Gastrocnemius medialis (tissue), 4 donors: ENCODE data around the gene DNAJC18.

ENCODE experiments used
- POLR2A ChIP-seq, 2 donors: fragments of 450-650 bp; IDR thresholded peaks; one replicate each; pipeline ENCODE4 v1.6.1; 2017; ENCODE audit warnings: antibody characterized with exemption in 2 of 2, mild to moderate bottlenecking in 2 of 2, moderate library complexity in 2 of 2
- TF ChIP-seq, protein P1 (sequence below), 5 experiments: fragments of 450-650 bp in 3 of 5; fragments of 200-600 bp in 2 of 5; sonication (generic) in 2 of 5; IDR thresholded peaks in 4 of 5; conservative IDR thresholded peaks in 1 of 5; 1 replicate in 4 of 5; 2 replicates in 1 of 5; pipeline ENCODE4 v1.5.1; 2016 to 2019; ENCODE audit warnings: antibody characterized with exemption in 5 of 5, mild to moderate bottlenecking in 3 of 5, moderate library complexity in 3 of 5

DNA sequence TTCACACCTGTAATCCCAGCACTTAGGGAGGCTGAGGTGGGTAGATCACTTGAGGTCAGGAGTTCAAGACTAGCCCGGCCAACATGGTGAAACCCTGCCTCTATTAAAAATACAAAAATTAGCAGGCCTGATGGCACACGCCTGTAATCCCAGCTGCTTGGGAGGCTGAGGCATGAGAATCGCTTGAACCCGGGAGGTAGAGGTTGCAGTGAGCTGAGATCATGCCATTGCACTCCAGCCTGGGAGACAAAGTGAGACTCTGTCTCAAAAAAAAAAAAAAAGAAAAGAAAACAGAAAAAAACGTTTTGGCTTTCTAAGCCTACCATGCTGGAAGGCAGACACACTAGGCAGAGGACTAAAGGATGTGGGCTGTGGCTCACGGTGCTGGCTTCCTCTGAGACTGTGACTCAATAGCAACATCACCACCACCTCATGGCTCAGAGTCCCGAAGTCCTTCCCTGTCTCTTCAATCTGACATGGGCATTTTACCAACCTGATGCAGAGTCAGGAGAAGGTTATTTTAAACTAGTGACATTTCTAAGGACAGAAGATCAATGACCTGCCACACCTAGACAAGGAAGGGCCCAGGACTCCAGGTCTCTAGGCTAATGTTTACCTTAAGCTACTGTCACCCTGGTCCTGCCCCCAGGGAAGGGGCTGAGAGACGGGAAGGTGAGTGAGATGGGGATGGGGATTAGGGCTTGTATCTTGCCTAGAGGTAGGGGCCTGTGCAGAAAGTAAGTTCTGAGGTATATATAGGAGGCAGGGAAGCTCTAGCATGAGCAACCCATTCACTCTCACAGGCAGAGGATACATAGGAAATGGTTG, 19.5 kb upstream of the DNAJC18 start:
- TF ChIP-seq, protein P1, sequence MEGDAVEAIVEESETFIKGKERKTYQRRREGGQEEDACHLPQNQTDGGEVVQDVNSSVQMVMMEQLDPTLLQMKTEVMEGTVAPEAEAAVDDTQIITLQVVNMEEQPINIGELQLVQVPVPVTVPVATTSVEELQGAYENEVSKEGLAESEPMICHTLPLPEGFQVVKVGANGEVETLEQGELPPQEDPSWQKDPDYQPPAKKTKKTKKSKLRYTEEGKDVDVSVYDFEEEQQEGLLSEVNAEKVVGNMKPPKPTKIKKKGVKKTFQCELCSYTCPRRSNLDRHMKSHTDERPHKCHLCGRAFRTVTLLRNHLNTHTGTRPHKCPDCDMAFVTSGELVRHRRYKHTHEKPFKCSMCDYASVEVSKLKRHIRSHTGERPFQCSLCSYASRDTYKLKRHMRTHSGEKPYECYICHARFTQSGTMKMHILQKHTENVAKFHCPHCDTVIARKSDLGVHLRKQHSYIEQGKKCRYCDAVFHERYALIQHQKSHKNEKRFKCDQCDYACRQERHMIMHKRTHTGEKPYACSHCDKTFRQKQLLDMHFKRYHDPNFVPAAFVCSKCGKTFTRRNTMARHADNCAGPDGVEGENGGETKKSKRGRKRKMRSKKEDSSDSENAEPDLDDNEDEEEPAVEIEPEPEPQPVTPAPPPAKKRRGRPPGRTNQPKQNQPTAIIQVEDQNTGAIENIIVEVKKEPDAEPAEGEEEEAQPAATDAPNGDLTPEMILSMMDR (IDR thresholded peaks at IDR 0.05 in 4 of 5, conservative IDR thresholded peaks at IDR 0.05 in 1 of 5) = no peak
- TF ChIP-seq POLR2A (IDR thresholded peaks at IDR 0.05) = no peak
